ENCODE measurements around the gene SRPK1. TPM values are rescaled to one million over a fixed set of nuclear protein-coding genes. Genes with fewer than 3 reads are reported as not detected.
"Not testable (repeated sequence)": the region's sequence is repeated elsewhere in the genome, so short reads cannot be mapped to it uniquely, and the experiment has no call there.

The SRPK1 gene
- total RNA-seq, 1 experiment from 2014 or later, result 104 TPM

GRCh38 chr6:35926509-35927215 is 5.8 kb upstream of the SRPK1 start:
- Histone ChIP-seq H3K27me3 (ENCODE audit: low read length) (no peaks in the 10 kb centered on the region), H3K79me2 (ENCODE audit: low read length) (no peaks in the 10 kb centered on the region), H3K4me2 (ENCODE audit: low read depth, low read length, poor library complexity, severe bottlenecking) (no peak overlapping the region), H3K9me3 (ENCODE audit: low read length) (no peaks in the 10 kb centered on the region), H3K4me3 (ENCODE audit: low read length) (no peak overlapping the region), H3K27ac (ENCODE audit: low read length) (no peak overlapping the region), H3K9ac (ENCODE audit: low read length) (no peak overlapping the region), H3K4me1 (ENCODE audit: low read length) (peaks cover 4% of the 10 kb centered on the region), H3K9me2 (replicated peaks; ENCODE audit: insufficient read depth, low read length) (no peaks in the 10 kb centered on the region), H4K20me1 (ENCODE audit: insufficient read depth, low read depth, low read length) (no peaks in the 10 kb centered on the region), H3K36me3 (ENCODE audit: insufficient read depth, low read length) (no peaks in the 10 kb centered on the region), H2AFZ (ENCODE audit: low read length) (no peak overlapping the region)
- DNase-seq, result no peak

GRCh38 chr6:35925961-35926360 is 5.1 kb upstream of the SRPK1 start:
- Histone ChIP-seq H3K9me2 (replicated peaks; ENCODE audit: insufficient read depth, low read length) (no peaks in the 10 kb centered on the region), H3K27me3 (ENCODE audit: low read length) (no peaks in the 10 kb centered on the region), H3K4me2 (ENCODE audit: low read depth, low read length, poor library complexity, severe bottlenecking) (no peak overlapping the region), H3K9me3 (ENCODE audit: low read length) (no peaks in the 10 kb centered on the region), H3K79me2 (ENCODE audit: low read length) (peaks cover 6% of the 10 kb centered on the region), H4K20me1 (ENCODE audit: insufficient read depth, low read depth, low read length) (no peaks in the 10 kb centered on the region), H3K36me3 (ENCODE audit: insufficient read depth, low read length) (no peaks in the 10 kb centered on the region), H2AFZ (ENCODE audit: low read length) (no peak overlapping the region), H3K9ac (ENCODE audit: low read length) (no peak overlapping the region), H3K4me1 (ENCODE audit: low read length) (peaks cover 10% of the 10 kb centered on the region), H3K4me3 (ENCODE audit: low read length) (no peak overlapping the region), H3K27ac (ENCODE audit: low read length) (no peak overlapping the region)
- no peak for DNase-seq

- H3K4me1 ChIP-seq (ENCODE audit: low read length), result peaks cover 11% of the 10 kb centered on the region
- peaks cover 1% of the 10 kb centered on the region; the same call in 1 of the 2 replicates for H4K20me1 ChIP-seq (ENCODE audit: insufficient read depth, low read depth, low read length)
- no peaks in the 10 kb centered on the region for H3K9me3 ChIP-seq (ENCODE audit: low read length)
- H3K9ac ChIP-seq (ENCODE audit: low read length), result no peak overlapping the region
- no peak overlapping the region for H2AFZ ChIP-seq (ENCODE audit: low read length)
- H3K27ac ChIP-seq (ENCODE audit: low read length), result no peak overlapping the region
- no peak overlapping the region for H3K4me3 ChIP-seq (ENCODE audit: low read length)
- no peak overlapping the region for H3K4me2 ChIP-seq (ENCODE audit: low read depth, low read length, poor library complexity, severe bottlenecking)
- H3K27me3 ChIP-seq (ENCODE audit: low read length), result no peaks in the 10 kb centered on the region
- no peaks in the 10 kb centered on the region for H3K9me2 ChIP-seq (replicated peaks; ENCODE audit: insufficient read depth, low read length)
- peaks cover 19% of the 10 kb centered on the region for H3K79me2 ChIP-seq (ENCODE audit: low read length)
- peaks cover under 1% of the 10 kb centered on the region; the same call in 1 of the 2 replicates for H3K36me3 ChIP-seq (ENCODE audit: insufficient read depth, low read length)
- no peak for DNase-seq
Measured at GRCh38 chr6:35924146-35924545, 3.2 kb upstream of the SRPK1 start.

GRCh38 chr6:35922139-35922554 is 1.2 kb upstream of the SRPK1 start:
- peaks cover 29% of the 10 kb centered on the region for H3K4me1 ChIP-seq (ENCODE audit: low read length)
- peak overlapping the region; percentile 99 for H3K4me2 ChIP-seq (ENCODE audit: low read depth, low read length, poor library complexity, severe bottlenecking)
- H3K27ac ChIP-seq (ENCODE audit: low read length), result no peak overlapping the region
- H4K20me1 ChIP-seq (ENCODE audit: insufficient read depth, low read depth, low read length), result peaks cover 9% of the 10 kb centered on the region; the same call in 1 of the 2 replicates
- H3K9me3 ChIP-seq (ENCODE audit: low read length), result no peaks in the 10 kb centered on the region
- H3K9ac ChIP-seq (ENCODE audit: low read length), result no peak overlapping the region
- H3K27me3 ChIP-seq (ENCODE audit: low read length), result no peaks in the 10 kb centered on the region
- no peaks in the 10 kb centered on the region for H3K9me2 ChIP-seq (replicated peaks; ENCODE audit: insufficient read depth, low read length)
- peaks cover 20% of the 10 kb centered on the region for H3K36me3 ChIP-seq (ENCODE audit: insufficient read depth, low read length)
- H3K79me2 ChIP-seq (ENCODE audit: low read length), result peaks cover 39% of the 10 kb centered on the region
- DNase-seq, result no peak
- H3K4me3 ChIP-seq (ENCODE audit: low read length), result no peak overlapping the region
- no peak overlapping the region for H2AFZ ChIP-seq (ENCODE audit: low read length)

- Histone ChIP-seq H3K79me2 (ENCODE audit: low read length) (peaks cover 55% of the 10 kb centered on the region), H4K20me1 (ENCODE audit: insufficient read depth, low read depth, low read length) (peaks cover 9% of the 10 kb centered on the region; the same call in 1 of the 2 replicates), H2AFZ (ENCODE audit: low read length) (no peak overlapping the region), H3K4me2 (ENCODE audit: low read depth, low read length, poor library complexity, severe bottlenecking) (peak overlapping the region; percentile 77), H3K9me2 (replicated peaks; ENCODE audit: insufficient read depth, low read length) (no peaks in the 10 kb centered on the region), H3K27ac (ENCODE audit: low read length) (peak overlapping the region; percentile 39; the same call in 1 of the 2 replicates), H3K4me3 (ENCODE audit: low read length) (peak overlapping the region; percentile 89), H3K9me3 (ENCODE audit: low read length) (no peaks in the 10 kb centered on the region), H3K36me3 (ENCODE audit: insufficient read depth, low read length) (peaks cover 35% of the 10 kb centered on the region), H3K4me1 (ENCODE audit: low read length) (peaks cover 29% of the 10 kb centered on the region), H3K9ac (ENCODE audit: low read length) (peak overlapping the region; percentile 95), H3K27me3 (ENCODE audit: low read length) (no peaks in the 10 kb centered on the region)
- peak; percentile 68 for DNase-seq
Measured at GRCh38 chr6:35919827-35920751, 809 bp downstream of the SRPK1 start.

GRCh38 chr6:35919085-35919826 is 1.6 kb downstream of the SRPK1 start:
- Histone ChIP-seq H3K4me3 (ENCODE audit: low read length) (peak overlapping the region; percentile 89), H3K36me3 (ENCODE audit: insufficient read depth, low read length) (peaks cover 44% of the 10 kb centered on the region), H3K9me2 (replicated peaks; ENCODE audit: insufficient read depth, low read length) (no peaks in the 10 kb centered on the region), H3K9ac (ENCODE audit: low read length) (peak overlapping the region; percentile 95), H3K27ac (ENCODE audit: low read length) (peak overlapping the region; percentile 39; the same call in 1 of the 2 replicates), H3K4me1 (ENCODE audit: low read length) (peaks cover 29% of the 10 kb centered on the region), H2AFZ (ENCODE audit: low read length) (no peak overlapping the region), H4K20me1 (ENCODE audit: insufficient read depth, low read depth, low read length) (peaks cover 9% of the 10 kb centered on the region; the same call in 1 of the 2 replicates), H3K4me2 (ENCODE audit: low read depth, low read length, poor library complexity, severe bottlenecking) (peak overlapping the region; percentile 77), H3K79me2 (ENCODE audit: low read length) (peaks cover 64% of the 10 kb centered on the region), H3K9me3 (ENCODE audit: low read length) (no peaks in the 10 kb centered on the region), H3K27me3 (ENCODE audit: low read length) (no peaks in the 10 kb centered on the region)
- DNase-seq, result peak; percentile 69

GRCh38 chr6:35916893-35917292 is 4.0 kb downstream of the SRPK1 start:
- Histone ChIP-seq H3K79me2 (ENCODE audit: low read length) (peaks cover 86% of the 10 kb centered on the region), H3K4me2 (ENCODE audit: low read depth, low read length, poor library complexity, severe bottlenecking) (peak overlapping the region; percentile 77), H3K36me3 (ENCODE audit: insufficient read depth, low read length) (peaks cover 63% of the 10 kb centered on the region), H3K4me1 (ENCODE audit: low read length) (peaks cover 27% of the 10 kb centered on the region)
- not testable (repeated sequence) for H3K27ac ChIP-seq (ENCODE audit: low read length); H3K9me2 ChIP-seq (replicated peaks; ENCODE audit: insufficient read depth, low read length); H3K9me3 ChIP-seq (ENCODE audit: low read length); H4K20me1 ChIP-seq (ENCODE audit: insufficient read depth, low read depth, low read length); H2AFZ ChIP-seq (ENCODE audit: low read length); H3K27me3 ChIP-seq (ENCODE audit: low read length); H3K9ac ChIP-seq (ENCODE audit: low read length); DNase-seq; H3K4me3 ChIP-seq (ENCODE audit: low read length)

Measured in Karpas-422 (cell line).